Adipocyte (in vitro differentiated cells): ENCODE results near the gene PROK1.

Experiments used
- DNase-seq: peaks from one replicate; pipeline ENCODE4 v3.0.0-alpha.2; 2015; ENCODE audit warnings: low read depth
- H3K27me3 ChIP-seq: replicated peaks from 2 replicates; pipeline ENCODE4 v1.7.0; 2013; ENCODE audit warnings: mild to moderate bottlenecking, low read length, moderate library complexity; ENCODE audit not compliant: control insufficient read depth, insufficient read depth
- H3K36me3 ChIP-seq: 2 replicates; pipeline ENCODE4 v1.7.0; 2013; ENCODE audit warnings: low read length, mild to moderate bottlenecking, moderate library complexity; ENCODE audit not compliant: control insufficient read depth, insufficient read depth, severe bottlenecking
- H3K4me1 ChIP-seq: 2 replicates; pipeline ENCODE4 v1.7.0; 2013; ENCODE audit warnings: mild to moderate bottlenecking, low read length, moderate library complexity; ENCODE audit not compliant: control insufficient read depth, insufficient read depth
- H3K4me3 ChIP-seq: 2 replicates; pipeline ENCODE4 v1.7.0; 2013; ENCODE audit warnings: mild to moderate bottlenecking, low read length, moderate library complexity
- H3K9ac ChIP-seq: 2 replicates; pipeline ENCODE4 v1.7.0; 2013; ENCODE audit warnings: mild to moderate bottlenecking, low read length, moderate library complexity
- H3K9me3 ChIP-seq: 2 replicates; pipeline ENCODE4 v1.7.0; 2013; ENCODE audit warnings: mild to moderate bottlenecking, low read length, moderate library complexity; ENCODE audit not compliant: control insufficient read depth

Gene PROK1

DNA sequence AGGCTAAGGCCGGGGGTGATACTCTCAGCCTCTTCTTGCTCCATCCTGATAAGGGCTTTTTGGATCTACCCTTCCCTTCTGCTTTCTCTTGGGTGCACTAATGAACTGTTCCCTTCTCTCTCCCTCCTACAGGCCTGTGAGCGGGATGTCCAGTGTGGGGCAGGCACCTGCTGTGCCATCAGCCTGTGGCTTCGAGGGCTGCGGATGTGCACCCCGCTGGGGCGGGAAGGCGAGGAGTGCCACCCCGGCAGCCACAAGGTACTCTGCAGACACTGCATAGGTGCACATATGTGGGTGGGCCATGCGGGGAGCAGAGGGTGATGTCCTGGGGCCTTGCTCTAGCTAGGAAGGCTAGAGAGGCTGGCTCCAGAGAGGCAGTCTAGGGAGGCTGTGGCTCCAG is 2.9 kb downstream of the PROK1 start:
- no peaks in the 10 kb centered on the region for H3K9me3 ChIP-seq
- peaks cover 39% of the 10 kb centered on the region for H3K27me3 ChIP-seq

DNA sequence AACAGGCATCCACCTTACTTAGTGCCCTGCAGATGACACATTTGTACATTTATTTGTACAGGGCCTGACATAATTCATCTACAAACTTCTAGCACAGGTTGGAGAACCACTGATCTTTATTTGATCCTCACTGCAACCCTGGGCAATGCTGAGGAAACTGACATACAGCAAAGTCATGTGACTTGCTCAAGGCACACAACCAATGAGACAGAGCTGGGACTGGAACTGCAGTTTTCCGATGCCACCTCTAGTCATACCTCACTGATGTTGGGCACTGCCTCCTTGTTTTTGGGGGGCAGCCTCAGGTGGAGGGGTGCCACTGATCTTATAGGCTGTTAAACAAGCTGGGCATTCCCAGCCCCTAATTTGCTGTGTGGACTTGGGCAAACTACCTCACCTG is 3.4 kb downstream of the PROK1 start:
- no peak overlapping the region for H3K9ac ChIP-seq
- no peak for DNase-seq
- no peak overlapping the region for H3K4me3 ChIP-seq
- no peaks in the 10 kb centered on the region for H3K36me3 ChIP-seq
- no peaks in the 10 kb centered on the region for H3K9me3 ChIP-seq
- H3K4me1 ChIP-seq = peaks cover 11% of the 10 kb centered on the region
- H3K27me3 ChIP-seq = peaks cover 37% of the 10 kb centered on the region

More for the DNA sequence above, 2.9 kb downstream of the PROK1 start:
- Histone ChIP-seq H3K9ac (no peak overlapping the region), H3K4me1 (peaks cover 11% of the 10 kb centered on the region), H3K4me3 (no peak overlapping the region), H3K36me3 (no peaks in the 10 kb centered on the region)
- no peak for DNase-seq

DNA sequence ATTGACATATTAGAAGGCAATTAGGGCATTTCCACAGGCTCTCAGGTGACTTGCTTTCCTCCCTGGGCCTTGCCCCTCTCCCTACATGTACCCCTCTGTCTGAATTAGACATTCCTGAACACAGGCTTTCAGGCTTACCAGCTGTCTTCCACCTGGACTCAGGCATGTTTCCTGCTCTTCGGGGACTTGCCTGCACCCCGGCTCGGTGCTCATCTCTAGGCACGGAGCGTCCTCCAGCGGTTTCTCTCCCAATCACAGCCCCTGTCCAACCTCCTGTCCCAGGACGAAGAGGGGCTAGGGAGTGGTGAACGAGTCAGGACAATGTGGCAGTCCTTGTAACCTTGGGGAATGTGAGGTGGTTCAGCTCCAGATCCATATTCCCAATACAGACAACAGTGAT is 4.2 kb downstream of the PROK1 start:
- H3K4me3 ChIP-seq = no peak overlapping the region
- H3K36me3 ChIP-seq = no peaks in the 10 kb centered on the region
- H3K4me1 ChIP-seq = peaks cover 4% of the 10 kb centered on the region
- peaks cover 37% of the 10 kb centered on the region for H3K27me3 ChIP-seq
- H3K9me3 ChIP-seq = no peaks in the 10 kb centered on the region
- no peak for DNase-seq
- no peak overlapping the region for H3K9ac ChIP-seq

DNA sequence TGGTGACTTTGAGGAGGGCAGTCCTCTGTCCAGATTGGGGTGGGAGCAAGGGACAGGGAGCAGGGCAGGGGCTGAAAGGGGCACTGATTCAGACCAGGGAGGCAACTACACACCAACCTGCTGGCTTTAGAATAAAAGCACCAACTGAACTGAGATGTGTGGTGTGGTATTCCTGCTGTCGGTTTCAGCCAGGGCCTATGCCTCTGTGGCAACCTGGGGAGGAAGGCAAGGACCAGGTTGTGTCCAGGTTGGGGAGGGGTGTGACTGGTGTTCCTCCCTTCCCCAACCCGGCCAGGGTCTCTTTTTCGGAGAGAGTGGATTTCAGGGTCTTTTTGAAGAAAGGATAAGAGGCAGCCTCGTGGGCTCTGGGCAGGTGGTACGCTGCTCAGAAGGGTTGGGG is 6.3 kb downstream of the PROK1 start:
- Histone ChIP-seq H3K4me3 (no peak overlapping the region), H3K4me1 (no peaks in the 10 kb centered on the region), H3K27me3 (peaks cover 37% of the 10 kb centered on the region), H3K9me3 (no peaks in the 10 kb centered on the region), H3K36me3 (no peaks in the 10 kb centered on the region), H3K9ac (no peak overlapping the region)
- DNase-seq = no peak

DNA sequence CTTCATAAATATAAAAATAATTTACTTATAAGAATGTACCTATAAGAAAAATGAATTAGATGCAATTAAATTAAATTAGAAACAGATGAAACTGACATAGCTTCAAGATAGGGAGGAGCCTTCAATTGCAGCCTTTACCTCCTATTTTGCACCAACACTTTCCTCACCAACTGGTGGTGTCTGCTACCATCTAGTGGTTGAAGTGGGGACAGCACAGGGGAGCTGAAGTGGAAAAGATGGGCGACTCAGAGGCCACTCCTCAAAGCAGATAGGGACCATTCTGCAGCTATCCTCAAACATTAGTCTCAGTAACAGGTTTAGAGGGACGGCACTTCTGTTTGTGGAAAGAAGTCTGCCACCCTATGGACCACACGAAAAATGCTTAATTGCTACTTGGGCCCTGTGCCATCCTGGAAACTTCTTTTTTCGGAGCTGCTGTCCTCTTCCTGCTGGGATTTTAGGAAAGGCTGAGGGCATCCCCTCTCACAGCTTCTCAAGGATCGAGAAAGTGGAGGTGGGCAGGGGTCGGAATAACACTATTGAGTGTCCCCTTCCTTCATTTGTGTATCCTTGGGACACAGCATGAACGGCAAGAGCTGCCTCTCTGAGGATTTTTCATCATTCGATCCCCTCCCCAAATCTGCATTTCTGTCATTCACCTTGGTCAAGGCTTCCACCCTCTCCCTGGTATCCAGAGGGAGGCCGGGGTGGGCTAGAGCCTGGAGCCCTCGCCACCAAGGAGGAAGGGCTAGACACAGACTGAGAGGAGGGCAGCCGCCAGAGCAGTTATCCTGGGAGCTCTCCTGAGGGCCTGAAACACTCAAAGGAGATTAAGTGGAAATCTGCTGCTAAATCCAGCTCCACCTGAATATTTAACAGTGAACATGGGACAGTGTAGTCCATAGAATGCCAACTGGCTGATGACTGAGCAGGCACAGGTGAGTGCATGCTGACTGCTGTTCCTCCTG is 9.6 kb downstream of the PROK1 start:
- peak; percentile 95 for DNase-seq
- Histone ChIP-seq H3K27me3 (peaks cover 10% of the 10 kb centered on the region), H3K4me1 (peaks cover 28% of the 10 kb centered on the region), H3K9me3 (no peaks in the 10 kb centered on the region), H3K36me3 (no peaks in the 10 kb centered on the region), H3K9ac (no peak overlapping the region), H3K4me3 (no peak overlapping the region)

DNA sequence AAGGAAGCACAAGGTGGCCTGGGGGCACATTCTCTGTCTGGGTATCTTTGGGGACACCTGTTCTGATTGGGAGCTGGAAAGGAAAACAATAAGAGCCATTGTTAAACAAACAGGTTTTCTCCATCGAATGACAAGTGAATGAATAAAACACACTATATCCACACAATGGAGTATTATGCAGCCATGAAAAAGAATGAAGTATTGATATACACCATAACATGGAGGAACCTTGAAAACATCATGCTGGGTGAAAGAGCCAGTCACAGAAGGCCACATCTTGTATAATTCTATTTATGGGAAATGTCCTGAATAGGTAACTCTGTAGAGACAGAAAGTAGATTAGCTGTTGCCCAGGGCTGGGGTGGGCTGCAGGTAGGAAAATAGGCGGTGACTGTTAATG is 11.1 kb downstream of the PROK1 start:
- no peaks in the 10 kb centered on the region for H3K36me3 ChIP-seq
- H3K4me1 ChIP-seq = peaks cover 34% of the 10 kb centered on the region
- DNase-seq = no peak
- no peak overlapping the region for H3K9ac ChIP-seq
- no peaks in the 10 kb centered on the region for H3K9me3 ChIP-seq
- peaks cover 4% of the 10 kb centered on the region for H3K27me3 ChIP-seq
- no peak overlapping the region for H3K4me3 ChIP-seq

DNA sequence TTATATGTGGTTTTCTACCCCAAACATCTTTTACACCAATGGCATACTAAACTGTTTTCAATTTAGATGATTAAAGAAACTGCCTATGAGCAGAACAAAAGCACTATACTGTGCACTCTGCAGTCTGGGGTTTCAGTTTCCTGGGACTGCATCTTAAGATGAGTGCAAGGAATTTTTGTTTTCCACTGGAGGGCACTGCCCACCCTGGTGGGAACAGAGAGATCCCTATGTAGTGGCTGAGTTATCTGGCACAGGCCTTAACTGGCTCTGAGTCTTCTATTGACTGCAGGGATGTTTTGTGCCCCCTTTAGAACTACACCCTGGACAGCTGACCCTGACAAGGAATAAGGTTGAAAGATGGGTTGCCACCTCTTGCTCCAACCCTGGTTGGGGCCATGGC is 12.0 kb downstream of the PROK1 start:
- H3K9me3 ChIP-seq = no peaks in the 10 kb centered on the region
- DNase-seq = peak; percentile 11
- H3K4me1 ChIP-seq = peaks cover 34% of the 10 kb centered on the region
- no peak overlapping the region for H3K4me3 ChIP-seq
- H3K27me3 ChIP-seq = peaks cover 4% of the 10 kb centered on the region
- H3K36me3 ChIP-seq = no peaks in the 10 kb centered on the region
- H3K9ac ChIP-seq = peak overlapping the region; percentile 1

DNA sequence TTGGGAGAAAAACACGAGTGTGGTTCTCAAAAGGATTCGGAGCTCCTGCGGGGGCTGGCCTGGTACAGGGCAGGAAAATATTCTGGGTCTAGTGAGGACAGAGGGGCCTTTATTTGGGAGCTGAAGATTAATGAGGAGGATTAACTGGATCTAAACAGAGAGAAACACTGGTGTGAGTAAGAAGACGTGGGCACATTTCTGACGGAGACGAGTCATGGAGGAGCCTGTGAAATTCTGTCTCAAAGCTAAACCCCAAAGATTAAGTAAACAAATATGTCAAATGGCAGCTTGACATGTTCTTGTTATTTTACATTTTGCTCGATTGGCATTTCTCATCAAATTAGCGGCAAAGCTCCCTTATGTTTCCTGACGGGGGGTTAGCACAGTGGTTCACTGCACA is 12.8 kb downstream of the PROK1 start:
- peak; percentile 28 for DNase-seq
- H3K4me3 ChIP-seq = no peak overlapping the region
- no peaks in the 10 kb centered on the region for H3K9me3 ChIP-seq
- no peaks in the 10 kb centered on the region for H3K27me3 ChIP-seq
- H3K36me3 ChIP-seq = no peaks in the 10 kb centered on the region
- H3K9ac ChIP-seq = peak overlapping the region; percentile 1
- H3K4me1 ChIP-seq = peaks cover 34% of the 10 kb centered on the region

DNA sequence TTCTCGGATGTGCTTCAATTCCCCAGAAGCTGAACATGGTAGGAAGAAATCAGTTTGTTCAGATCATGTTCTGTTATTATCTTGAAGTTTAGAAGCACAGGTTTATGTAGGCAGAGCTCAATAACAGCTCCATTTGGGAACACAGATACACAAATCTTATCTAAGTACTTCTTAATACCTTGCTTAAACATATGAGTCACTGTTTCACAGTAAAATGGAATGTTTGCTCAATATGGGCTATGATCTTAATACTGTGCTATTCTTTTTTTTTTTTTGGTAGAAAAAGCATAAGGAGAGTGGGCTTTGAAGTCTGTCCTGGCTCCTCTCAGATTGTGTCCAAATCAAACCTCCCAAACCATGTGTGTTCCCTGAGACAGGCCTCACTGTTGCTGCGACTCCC is 13.4 kb downstream of the PROK1 start:
- DNase-seq = peak; percentile 61
- Histone ChIP-seq H3K27me3 (no peaks in the 10 kb centered on the region), H3K9me3 (no peaks in the 10 kb centered on the region), H3K4me3 (no peak overlapping the region), H3K36me3 (no peaks in the 10 kb centered on the region), H3K4me1 (peaks cover 34% of the 10 kb centered on the region), H3K9ac (peak overlapping the region; percentile 44)

DNA sequence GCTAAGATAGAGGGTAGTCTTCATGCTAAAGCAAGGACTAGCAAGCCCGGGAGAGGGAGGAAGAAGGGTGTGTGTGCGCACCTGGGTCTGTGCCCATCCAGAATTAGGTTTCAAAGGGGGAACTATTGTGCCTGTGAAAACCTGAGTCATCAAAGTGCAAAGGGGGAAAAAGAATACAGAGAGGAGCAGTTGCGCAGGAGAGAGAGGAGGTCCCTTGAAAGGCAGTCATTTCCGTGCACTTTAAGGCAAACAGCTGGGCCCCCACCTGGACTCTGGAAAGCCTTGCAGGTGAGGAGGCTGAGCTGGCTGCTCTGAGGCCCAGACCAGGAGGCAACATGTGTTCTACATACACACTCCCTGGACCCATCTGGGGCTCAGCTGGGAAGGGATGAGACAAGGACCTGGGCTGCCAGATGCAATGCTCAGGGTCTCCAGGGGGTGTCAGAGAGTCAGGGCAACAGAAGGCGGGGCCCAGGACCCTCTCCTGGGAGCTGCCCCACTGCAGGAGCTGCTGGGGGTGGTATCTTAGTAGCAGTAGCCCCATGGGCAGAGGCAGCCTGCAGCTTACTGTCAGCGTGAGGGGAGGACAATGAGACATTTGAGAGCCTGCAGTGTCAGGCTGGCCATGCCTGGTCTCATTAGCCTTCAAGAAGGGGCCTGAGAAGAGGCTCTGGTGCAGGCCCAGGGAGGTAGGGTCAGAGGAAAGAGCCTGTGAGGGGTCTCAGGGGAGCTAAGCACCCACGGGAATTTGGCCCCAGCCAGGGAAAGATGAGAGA is 14.3 kb downstream of the PROK1 start:
- no peaks in the 10 kb centered on the region for H3K27me3 ChIP-seq
- no peak overlapping the region for H3K4me3 ChIP-seq
- no peaks in the 10 kb centered on the region for H3K9me3 ChIP-seq
- no peak overlapping the region for H3K9ac ChIP-seq
- no peaks in the 10 kb centered on the region for H3K36me3 ChIP-seq
- peaks cover 34% of the 10 kb centered on the region for H3K4me1 ChIP-seq
- no peak for DNase-seq

DNA sequence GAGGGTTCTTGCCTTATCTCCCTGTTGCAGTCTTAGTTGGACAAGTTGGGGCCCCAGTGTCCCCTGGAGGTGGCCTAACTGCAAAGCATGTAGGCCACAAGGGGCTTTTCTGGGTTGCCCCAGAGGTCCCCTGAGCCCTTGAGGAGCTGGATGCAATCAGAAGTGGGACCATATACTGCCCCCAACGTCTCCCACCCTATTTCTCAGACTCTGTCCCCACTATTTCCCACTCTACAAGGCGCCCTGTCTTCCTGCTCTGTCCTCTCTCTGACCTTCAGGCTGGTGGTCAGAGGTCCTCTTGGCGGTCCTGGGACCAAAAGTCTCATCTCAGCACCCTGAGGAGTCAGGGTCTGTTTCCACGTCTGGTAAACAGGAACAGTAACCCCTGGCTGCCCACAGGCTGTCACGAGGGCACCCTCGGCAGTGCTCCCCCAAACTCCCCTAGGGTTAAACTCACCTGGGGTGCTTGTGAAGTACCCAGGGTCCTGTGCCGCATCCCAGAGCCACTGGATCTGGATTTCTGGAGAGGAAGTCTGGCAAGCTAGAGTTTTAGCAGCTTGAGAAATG is 14.9 kb downstream of the PROK1 start:
- Histone ChIP-seq H3K9me3 (no peaks in the 10 kb centered on the region), H3K4me3 (no peak overlapping the region), H3K4me1 (peaks cover 34% of the 10 kb centered on the region), H3K36me3 (no peaks in the 10 kb centered on the region), H3K9ac (no peak overlapping the region), H3K27me3 (no peaks in the 10 kb centered on the region)
- DNase-seq = no peak
